Measurements from ENCODE around the gene CHP2. TPM values are rescaled to one million over a fixed set of nuclear protein-coding genes. Genes with fewer than 3 reads are reported as not detected.
A peak's percentile ranks its signal among the peaks of the same experiment; 100 is the strongest.

CHP2 gene
- total and polyA plus RNA-seq, 8 donors: 0.10 to 0.35 (median 0.20) TPM; not detected in 1

DNA sequence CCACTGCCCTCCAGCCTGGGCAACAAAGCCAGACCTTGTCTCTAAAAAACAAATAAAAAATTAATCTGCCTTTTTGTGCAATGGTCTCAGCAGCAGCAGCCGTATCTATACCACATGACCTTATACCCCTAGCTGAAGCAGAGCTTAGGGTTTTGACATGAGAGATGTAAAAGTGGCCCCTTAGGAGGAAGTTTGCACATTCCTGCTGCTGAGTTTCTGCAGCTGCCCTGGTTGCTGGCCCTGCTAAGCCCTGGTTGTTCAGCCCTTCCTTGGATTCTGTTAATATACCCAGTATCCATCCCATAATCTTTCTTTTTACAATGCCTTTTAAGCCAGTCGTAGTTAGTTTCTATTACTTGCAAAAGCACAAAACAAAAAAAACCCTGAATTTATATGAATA lies 48.0 kb downstream of the CHP2 start:
- no peak overlapping the region for H3K27ac ChIP-seq
- DNase-seq: peak in 1 of 4 donors; percentile 29
- H3K4me3 ChIP-seq: no peak overlapping the region
- peaks cover 0 to 7% of the 10 kb centered on the region in 2 donors for H3K27me3 ChIP-seq
- no peaks in the 10 kb centered on the region for H3K36me3 ChIP-seq
- no peaks in the 10 kb centered on the region for H3K9me3 ChIP-seq
- TF ChIP-seq, protein P1, sequence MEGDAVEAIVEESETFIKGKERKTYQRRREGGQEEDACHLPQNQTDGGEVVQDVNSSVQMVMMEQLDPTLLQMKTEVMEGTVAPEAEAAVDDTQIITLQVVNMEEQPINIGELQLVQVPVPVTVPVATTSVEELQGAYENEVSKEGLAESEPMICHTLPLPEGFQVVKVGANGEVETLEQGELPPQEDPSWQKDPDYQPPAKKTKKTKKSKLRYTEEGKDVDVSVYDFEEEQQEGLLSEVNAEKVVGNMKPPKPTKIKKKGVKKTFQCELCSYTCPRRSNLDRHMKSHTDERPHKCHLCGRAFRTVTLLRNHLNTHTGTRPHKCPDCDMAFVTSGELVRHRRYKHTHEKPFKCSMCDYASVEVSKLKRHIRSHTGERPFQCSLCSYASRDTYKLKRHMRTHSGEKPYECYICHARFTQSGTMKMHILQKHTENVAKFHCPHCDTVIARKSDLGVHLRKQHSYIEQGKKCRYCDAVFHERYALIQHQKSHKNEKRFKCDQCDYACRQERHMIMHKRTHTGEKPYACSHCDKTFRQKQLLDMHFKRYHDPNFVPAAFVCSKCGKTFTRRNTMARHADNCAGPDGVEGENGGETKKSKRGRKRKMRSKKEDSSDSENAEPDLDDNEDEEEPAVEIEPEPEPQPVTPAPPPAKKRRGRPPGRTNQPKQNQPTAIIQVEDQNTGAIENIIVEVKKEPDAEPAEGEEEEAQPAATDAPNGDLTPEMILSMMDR (IDR thresholded peaks at IDR 0.05): no peak
- H3K4me1 ChIP-seq: peaks cover 0 to 20% of the 10 kb centered on the region in 2 donors
- no peak for ATAC-seq
- intact Hi-C loops (cut with DNase I): loop anchor here in 1 of 2 donors (5.0 kb wide), 1 partner anchor 210 kb away; no protein-coding TSS in a partner anchor

DNA sequence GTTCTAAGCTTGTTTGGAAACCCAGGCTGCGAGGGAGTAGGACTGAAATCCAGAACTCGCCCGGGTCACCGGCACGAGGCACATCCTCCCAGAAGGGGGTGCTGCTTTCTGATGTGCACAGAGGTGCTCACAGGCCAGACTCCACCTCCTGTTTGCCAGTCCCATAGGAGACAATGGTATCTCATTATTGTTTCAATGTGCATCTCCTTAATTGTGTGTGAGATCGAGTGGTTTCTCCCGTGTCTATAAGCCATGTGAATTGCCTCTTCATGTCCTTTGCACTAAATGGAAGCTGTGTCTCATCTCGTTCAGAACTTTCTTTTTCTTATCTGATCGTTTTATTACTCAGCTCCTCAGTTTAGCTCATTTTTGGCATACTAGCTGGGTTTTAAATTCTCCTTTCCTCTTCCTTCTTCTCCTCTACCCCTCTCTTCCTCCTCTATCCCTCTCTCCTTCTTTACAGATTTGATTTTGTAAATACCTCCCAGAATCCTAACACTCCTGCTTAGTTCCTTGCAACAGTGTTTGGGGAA lies 48.8 kb downstream of the CHP2 start:
- no peaks in the 10 kb centered on the region for H3K9me3 ChIP-seq
- peaks cover 0 to 7% of the 10 kb centered on the region in 2 donors for H3K27me3 ChIP-seq
- no peaks in the 10 kb centered on the region for H3K36me3 ChIP-seq
- H3K27ac ChIP-seq: no peak overlapping the region
- peak; percentile 20 to 88 (median 66) for DNase-seq
- peaks cover 0 to 20% of the 10 kb centered on the region in 2 donors for H3K4me1 ChIP-seq
- ATAC-seq: peak; percentile 86
- TF ChIP-seq, protein P1 (IDR thresholded peaks at IDR 0.05): peak; percentile 35 to 47
- no peak overlapping the region for H3K4me3 ChIP-seq
- intact Hi-C loops (cut with DNase I): loop anchor here in 1 of 2 donors (5.0 kb wide), 1 partner anchor 209 kb away; no protein-coding TSS in a partner anchor

DNA sequence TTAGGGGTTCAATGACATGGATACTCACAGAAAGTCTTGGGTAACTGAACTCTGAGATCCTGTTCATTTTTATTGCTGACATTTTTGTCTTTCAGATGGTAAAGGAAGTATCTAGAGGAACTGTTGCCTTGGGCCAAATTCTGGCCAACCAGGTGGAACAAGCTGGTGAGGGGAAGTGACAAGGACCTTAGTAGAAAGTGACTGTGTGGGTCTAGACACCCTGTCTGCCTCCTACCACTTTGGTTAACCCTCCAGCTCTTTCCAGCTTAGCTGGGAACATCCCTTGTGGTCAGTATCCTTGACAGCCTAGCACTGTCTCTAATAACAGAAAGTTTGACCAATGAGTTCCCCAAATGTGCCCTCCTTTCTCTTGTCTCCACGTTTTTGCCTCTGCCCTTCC lies 52.2 kb downstream of the CHP2 start:
- TF ChIP-seq, protein P1 (IDR thresholded peaks at IDR 0.05): no peak
- DNase-seq (peak in 1 of 4 donors; percentile 68), ATAC-seq (peak; percentile 74)
- H3K27me3 ChIP-seq: peaks cover 0 to 1% of the 10 kb centered on the region in 2 donors
- H3K4me1 ChIP-seq: peaks cover 0 to 20% of the 10 kb centered on the region in 2 donors
- H3K4me3 ChIP-seq: no peak overlapping the region
- H3K36me3 ChIP-seq: no peaks in the 10 kb centered on the region
- intact Hi-C loops (cut with DNase I): no loop called here
- H3K27ac ChIP-seq: peak overlapping the region in 1 of 2 donors; percentile 70
- H3K9me3 ChIP-seq: no peaks in the 10 kb centered on the region

Other genes with a start within 250 kb of the CHP2 start
- gene GGA2, start 244.5 kb upstream of the CHP2 start, total RNA-seq: 100 to 1,000 TPM; 125 to 133 TPM
- gene GGA2, start 244.5 kb upstream of the CHP2 start, polyA plus RNA-seq (ENCODE audit: insufficient read length in 6 of 6): 100 to 1,000 TPM; 135 to 163 (median 144) TPM
- gene EARS2, start 197.7 kb upstream of the CHP2 start, total RNA-seq: 10 to 100 TPM; 16.3 to 22.9 TPM
- gene EARS2, start 197.7 kb upstream of the CHP2 start, polyA plus RNA-seq (ENCODE audit: insufficient read length in 6 of 6): 10 to 100 TPM; 21.9 to 27.8 (median 23.6) TPM
- gene UBFD1, start 197.3 kb upstream of the CHP2 start, total RNA-seq: 10 to 100 TPM; 51.9 to 69.3 TPM
- 10 to 100 TPM; 65.6 to 74.1 (median 68.6) TPM for gene UBFD1, start 197.3 kb upstream of the CHP2 start, polyA plus RNA-seq (ENCODE audit: insufficient read length in 6 of 6)
- 10 to 100 TPM; 65.4 to 78.7 TPM for gene NDUFAB1, start 158.7 kb upstream of the CHP2 start, total RNA-seq
- 10 to 100 TPM; 64.9 to 77.8 (median 71.1) TPM for gene NDUFAB1, start 158.7 kb upstream of the CHP2 start, polyA plus RNA-seq (ENCODE audit: insufficient read length in 6 of 6)
- 10 to 100 TPM; 10.3 to 13.7 TPM for gene PALB2, start 113.7 kb upstream of the CHP2 start, total RNA-seq
- 10 to 100 TPM; 14.4 to 20.4 (median 16.5) TPM for gene PALB2, start 113.7 kb upstream of the CHP2 start, polyA plus RNA-seq (ENCODE audit: insufficient read length in 6 of 6)
- 10 to 100 TPM; 55.4 to 61.4 TPM for gene DCTN5, start 113.6 kb upstream of the CHP2 start, total RNA-seq
- gene DCTN5, start 113.6 kb upstream of the CHP2 start, polyA plus RNA-seq (ENCODE audit: insufficient read length in 6 of 6): 10 to 100 TPM; 55.1 to 66.4 (median 61.2) TPM
- 1 to 10 TPM; 3.0 to 8.0 TPM for gene PLK1, start 76.1 kb upstream of the CHP2 start, total RNA-seq
- 10 to 100 TPM; 18.6 to 52.5 (median 23.4) TPM for gene PLK1, start 76.1 kb upstream of the CHP2 start, polyA plus RNA-seq (ENCODE audit: insufficient read length in 6 of 6)
- gene ERN2, start 41.8 kb upstream of the CHP2 start, total RNA-seq: under 1 TPM in 1 of 2 donors, not detected in 1; 0.84 TPM
- under 1 TPM; 0.10 to 0.35 (median 0.18) TPM for gene ERN2, start 41.8 kb upstream of the CHP2 start, polyA plus RNA-seq (ENCODE audit: insufficient read length in 6 of 6)
- gene PRKCB, start 81.0 kb downstream of the CHP2 start, total RNA-seq: 10 to 100 TPM; 13.5 to 41.8 TPM
- gene PRKCB, start 81.0 kb downstream of the CHP2 start, polyA plus RNA-seq (ENCODE audit: insufficient read length in 6 of 6): 10 to 100 TPM; 46.4 to 74.3 (median 57.4) TPM

Data from left lung (tissue), 10 donors.